HEK293T (cell line): ENCODE results near the gene KPRP.

Source experiments
- FOXA1 ChIP-seq: fragments of 450-650 bp; IDR thresholded peaks from 2 replicates; pipeline ENCODE4 v1.6.1; 2016; ENCODE audit warnings: mild to moderate bottlenecking
- FOXK2 ChIP-seq: fragments of 450-650 bp; IDR thresholded peaks from 2 replicates; pipeline ENCODE4 v1.6.1; 2016; ENCODE audit warnings: mild to moderate bottlenecking
- SP1 ChIP-seq: fragments of 450-650 bp; IDR thresholded peaks from 2 replicates; pipeline ENCODE4 v1.6.1; 2017

GRCh38 chr1:152811050-152811449 lies 53.2 kb downstream of the KPRP start:
- TF ChIP-seq SP1 = no peak
- TF ChIP-seq FOXK2 = no peak
- no peak for TF ChIP-seq FOXA1
